SH-SY5Y (cell line): ENCODE data around the gene RAB39A.

Experiments used
- GATA2 ChIP-seq: IDR thresholded peaks from 2 replicates; pipeline ENCODE4 v1.6.1; 2011; ENCODE audit warnings: mild to moderate bottlenecking, low read depth, low read length
- GATA3 ChIP-seq: IDR thresholded peaks from 2 replicates; pipeline ENCODE4 v1.6.1; 2011; ENCODE audit warnings: low read depth, mild to moderate bottlenecking, low read length, moderate library complexity

RAB39A gene, protein sequence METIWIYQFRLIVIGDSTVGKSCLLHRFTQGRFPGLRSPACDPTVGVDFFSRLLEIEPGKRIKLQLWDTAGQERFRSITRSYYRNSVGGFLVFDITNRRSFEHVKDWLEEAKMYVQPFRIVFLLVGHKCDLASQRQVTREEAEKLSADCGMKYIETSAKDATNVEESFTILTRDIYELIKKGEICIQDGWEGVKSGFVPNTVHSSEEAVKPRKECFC

DNA sequence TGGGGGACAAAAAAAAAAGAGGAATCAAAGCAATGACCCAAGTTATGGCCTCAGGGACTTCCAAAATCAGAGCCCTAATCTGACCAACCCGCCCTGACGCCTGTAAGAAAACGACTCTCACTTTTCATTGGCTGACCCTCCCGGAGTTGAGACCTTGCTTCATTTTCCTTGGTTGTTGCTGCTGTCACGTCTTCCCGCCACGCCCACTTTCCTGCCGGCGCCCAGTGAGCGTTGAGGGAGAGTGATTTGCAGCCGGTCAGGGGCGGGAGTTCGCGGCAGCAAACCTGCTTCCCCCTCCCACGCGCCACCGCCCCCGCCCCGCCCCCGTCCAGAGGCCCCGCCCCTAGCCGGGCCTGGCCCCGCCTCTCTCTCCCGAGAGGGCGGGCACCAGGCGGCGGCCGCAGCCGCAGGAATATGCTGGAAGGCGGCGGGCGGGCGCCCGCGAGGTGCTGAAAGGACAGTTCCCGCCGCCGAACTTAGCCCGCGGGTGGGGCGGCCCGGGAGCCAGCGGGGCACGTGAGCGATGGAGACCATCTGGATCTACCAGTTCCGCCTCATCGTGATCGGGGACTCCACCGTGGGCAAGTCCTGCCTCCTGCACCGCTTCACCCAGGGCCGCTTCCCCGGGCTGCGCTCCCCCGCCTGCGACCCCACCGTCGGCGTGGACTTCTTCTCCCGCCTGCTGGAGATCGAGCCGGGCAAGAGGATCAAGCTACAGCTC is at the start of gene RAB39A:
TSS of gene RAB39A (plus strand) at position 403 of the 721 bp plus-strand sequence. CDS start at position 524, 121 bp downstream.
- no peak for TF ChIP-seq GATA3
- peak; percentile 61 for TF ChIP-seq GATA2

DNA sequence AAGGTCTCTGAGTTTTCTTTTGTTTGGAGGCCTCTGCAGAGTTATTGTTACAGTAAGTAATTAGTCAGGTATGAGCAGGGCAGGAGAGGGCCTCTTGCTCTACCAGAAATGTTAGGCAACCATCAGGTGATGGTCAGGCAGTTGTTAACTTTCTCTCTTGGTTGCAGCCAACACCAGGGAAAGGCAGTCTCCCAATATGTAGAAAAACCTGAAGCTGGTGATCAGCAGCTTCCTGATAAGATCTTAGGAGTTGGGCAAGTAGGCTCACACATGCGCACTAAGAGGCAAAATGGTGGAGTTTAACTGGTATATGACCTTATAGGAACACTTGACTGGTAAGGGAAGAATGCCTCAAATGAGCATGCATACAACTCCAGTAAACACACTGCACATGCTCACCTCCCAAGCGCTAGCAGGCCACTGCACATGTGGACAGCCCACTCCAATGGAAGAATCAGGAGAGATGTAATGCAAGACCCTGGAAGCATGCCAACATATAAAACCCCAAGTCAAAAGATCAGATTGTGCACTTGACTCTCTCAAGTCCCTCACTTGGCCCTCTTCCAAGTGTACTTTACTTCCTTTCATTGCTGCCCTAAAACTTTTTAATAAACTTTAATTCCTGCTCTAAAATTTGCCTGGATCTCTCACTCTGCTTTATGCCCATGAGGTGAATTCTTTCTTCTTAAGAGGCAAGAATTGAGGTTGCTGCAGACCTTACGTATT is 46.0 kb upstream of the RAB39A start:
- no peak for TF ChIP-seq GATA3
- TF ChIP-seq GATA2, result no peak

DNA sequence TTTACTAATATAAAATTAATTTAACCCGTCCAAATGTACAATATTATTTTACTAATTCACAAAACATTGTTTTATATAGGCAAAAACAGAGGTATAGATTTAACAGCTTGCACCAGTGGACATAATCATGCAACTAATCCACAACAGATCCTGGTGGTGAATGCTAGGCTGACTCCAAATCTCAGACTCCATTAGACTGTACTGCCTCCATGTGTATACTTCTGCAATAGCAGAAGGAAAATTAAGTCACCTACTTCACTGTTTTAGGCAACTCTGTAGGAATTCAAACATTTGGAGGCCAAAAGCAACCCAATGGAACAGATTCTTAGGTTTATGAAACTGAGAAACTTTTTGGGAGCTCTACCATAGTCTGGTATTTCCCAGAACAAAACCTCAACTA is 30.0 kb upstream of the RAB39A start:
- no peak for TF ChIP-seq GATA3
- no peak for TF ChIP-seq GATA2

DNA sequence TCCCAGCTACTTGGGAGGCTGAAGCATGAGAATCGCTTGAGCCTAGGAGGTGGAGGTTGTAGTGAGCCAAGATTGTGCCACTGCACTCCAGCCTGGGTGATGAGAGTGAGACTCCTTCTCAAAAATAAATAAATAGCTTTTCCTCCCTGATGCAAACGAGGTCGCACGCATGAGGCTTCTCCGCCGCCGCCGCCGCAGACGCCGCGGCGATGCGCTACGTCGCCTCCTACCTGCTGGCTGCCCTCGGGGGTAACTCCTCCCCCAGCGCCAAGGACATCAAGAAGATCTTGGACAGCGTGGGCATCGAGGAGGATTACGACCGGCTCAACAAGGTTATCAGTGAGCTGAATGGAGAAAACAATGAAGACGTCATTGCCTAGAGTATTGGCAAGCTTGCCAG is 20.0 kb upstream of the RAB39A start:
- TF ChIP-seq GATA3 (no peak), GATA2 (no peak)

DNA sequence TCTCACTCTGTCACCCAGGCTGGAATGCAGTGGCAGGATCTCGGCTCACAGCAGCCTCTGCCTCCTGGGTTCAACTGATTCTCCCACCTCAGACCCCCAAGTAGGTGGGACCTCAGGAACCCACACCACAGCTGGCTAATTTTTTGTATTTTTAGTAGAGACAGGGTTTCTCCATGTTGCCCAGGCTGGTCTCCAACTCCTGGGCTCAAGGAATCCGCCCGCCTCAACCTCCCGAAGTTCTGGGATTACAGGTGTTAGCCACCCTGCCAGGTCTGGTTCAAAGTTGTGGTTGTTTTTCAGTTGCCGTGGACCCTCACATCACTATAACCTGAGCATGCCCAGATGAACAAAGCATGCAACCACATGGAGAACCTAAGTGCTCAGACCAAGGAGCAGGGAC is 13.0 kb upstream of the RAB39A start:
- TF ChIP-seq GATA2 (no peak), GATA3 (no peak)

DNA sequence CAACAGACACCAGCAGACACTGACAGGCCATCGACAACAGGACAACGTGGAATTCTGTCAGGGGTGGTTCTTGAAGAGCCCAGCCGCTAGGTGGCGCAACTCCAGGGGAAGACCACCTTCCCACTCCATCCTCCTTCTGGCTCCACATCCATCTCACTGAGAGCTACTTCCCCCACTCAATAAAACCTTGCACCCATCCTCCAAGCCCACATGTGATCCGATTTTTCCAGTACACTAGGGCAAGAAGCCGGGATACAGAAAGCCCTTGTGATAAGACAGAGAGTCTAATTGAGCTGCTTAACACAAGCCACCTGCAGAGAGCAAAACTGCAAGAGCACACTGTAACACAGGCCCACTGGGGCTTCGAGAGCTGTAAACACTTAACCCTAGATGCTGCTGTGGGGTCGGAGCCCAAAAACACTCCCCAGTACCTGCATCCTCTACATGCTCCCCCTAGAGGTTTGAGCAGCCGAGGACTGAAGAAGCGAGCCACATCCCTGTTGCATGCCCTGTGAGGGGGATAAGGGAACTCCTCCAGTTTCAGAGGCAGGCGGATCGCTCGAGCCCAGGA is 11.5 kb upstream of the RAB39A start:
- no peak for TF ChIP-seq GATA3
- no peak for TF ChIP-seq GATA2

DNA sequence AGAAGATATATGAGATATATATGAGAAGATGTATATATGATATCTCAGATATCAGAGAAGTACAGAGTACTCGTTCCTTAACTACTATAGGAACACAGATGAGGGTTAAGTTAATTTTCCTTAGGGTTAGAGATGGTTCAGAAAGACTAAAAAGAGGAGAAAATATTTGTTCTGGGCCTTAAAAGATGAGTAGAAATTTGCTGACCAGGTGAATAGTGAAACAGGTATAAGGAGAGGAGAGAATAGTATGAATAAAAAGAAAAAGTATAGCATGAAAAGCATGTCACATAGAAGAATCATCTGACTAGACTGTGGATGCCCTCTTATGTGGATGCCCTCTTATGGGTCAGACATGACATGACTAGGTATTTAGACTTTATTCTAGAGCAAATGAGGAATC is 6.3 kb upstream of the RAB39A start:
- no peak for TF ChIP-seq GATA3
- no peak for TF ChIP-seq GATA2

DNA sequence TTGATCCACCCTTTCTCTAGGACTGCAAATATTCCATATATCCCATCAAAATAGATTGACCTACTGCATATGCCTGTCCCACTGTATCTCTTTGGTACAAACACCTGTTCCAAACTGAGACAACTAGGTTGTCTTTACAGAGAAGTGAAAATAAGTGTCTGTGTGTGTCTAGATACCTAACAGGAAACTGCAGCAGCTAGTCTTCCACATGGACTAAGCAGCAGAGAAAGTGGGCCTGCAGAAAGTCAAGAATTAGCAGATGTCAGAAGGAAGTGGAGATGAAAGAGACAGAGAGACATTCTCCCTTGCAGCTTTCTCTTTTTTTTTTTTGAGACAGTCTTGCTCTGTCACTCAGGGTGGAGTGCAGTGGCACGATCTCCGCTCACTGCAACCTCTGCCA is 3.9 kb upstream of the RAB39A start:
- no peak for TF ChIP-seq GATA2
- TF ChIP-seq GATA3, result no peak

DNA sequence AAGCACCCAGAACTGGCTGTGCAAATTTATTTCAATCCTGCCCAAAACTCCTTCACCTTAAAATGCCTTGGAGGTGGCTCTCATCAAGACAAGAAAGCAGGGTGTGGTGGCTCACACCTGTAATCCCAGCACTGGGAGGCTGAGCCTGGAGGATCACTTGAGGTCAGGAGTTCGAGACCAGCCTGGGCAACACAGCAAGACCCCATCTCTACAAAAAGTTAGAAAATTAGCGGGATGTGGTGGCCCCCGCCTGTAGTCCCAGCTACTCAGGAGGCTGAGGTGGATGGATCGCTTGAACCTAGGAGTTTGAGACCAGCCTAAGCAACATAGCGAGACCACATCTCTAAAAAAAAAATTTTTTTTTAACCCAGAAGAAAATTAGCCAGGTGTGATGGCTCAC is 689 bp upstream of the RAB39A start:
- TF ChIP-seq GATA2 (no peak), GATA3 (no peak)

DNA sequence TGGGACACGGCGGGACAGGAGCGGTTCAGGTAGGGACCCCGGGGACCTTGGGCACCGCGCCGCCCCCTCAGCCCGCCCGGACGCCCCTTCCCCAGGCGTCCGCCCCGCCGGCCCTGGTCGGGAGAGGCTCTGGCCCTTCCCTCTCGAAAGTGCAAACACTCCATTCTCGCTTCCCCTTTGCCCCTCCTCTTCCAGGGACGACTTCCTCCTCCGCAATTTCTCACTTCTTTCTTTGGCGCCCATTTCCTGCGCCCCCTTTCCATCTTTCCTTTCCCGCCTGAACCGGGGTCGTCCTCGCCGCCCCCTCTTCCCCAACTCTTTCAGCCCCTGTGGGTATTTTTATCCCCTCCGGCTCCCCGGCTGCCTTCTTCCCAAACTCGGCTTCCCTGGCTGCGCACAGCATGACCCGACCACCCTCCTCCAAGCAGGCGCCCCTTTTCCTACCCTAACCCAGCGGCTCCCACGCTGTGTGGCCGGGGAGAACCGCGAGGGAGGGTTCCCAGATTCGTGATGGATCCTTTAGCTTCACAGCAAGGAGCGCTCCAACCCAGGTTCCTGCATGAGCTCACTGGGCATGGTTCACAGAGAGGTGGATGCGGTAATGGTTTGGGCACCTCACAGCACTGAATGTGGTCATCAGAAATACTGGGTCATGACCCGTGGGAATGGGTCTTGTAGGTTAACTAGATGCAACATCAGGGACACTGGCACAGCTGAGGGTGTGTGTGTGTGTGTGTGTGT is 689 bp downstream of the RAB39A start:
- TF ChIP-seq GATA2 (no peak), GATA3 (no peak)

DNA sequence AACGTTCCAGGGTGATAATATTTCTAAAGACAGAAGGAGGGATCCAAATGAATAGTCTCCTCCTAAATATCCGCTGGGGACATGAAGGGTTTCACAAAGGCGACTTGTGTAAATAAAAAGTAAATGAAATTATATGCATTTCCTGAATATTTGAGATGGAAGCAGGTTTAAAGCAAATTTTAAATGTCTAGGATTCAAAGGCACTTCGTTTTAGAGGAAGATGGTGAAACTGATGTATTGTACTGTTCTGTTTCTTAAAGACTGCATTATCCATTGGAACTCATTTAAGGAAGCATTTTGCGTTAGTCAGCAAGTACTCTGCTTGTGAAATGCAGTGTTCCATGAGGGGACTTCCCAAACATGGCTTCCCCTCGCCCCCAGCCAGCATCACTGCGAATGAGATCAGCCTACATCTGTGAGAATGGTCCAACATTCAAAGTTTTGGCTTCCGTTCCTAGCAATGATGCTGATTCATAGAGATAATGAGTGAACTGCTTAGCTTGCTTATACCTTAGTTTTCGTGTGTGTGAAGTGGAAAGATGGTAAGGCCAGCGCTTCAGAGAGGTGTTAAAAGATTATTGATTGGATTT is 1.5 kb downstream of the RAB39A start:
- no peak for TF ChIP-seq GATA3
- TF ChIP-seq GATA2, result no peak

DNA sequence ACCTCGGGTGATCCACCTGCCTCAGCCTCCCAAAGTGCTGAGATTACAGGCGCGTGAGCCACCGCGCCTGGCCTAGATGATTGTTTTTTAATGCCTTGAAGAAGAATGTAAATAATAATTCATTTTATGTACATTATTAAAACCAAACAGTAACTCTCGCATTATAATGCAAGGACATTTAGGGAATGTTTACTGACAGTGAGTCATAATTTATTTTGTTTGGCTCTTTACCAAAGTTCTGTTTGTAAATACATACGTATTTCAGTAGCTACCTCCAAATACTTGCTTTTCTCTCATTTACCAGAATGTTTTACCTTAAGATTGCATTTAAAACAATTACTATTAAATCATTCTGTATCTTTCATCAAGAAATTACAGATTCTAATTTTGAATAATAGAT is 3.0 kb downstream of the RAB39A start:
- no peak for TF ChIP-seq GATA2
- TF ChIP-seq GATA3, result no peak

DNA sequence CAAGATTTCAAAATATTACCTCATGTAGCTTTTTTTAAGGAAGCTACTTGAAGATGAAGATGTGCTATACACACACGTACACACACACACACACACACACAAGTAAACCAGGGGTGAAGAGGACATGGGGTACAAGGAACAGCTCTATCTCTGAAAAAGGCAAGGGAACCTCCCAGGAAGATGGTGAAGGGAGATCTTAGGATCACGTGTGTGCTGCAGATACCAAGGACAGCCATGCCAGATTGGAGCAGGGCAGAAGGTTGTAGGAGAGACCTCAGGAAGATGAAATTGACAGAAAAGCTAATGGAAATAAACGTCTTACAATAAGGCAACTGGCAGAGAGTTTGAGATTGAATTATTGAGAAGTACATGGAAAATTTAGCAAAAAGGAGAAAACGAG is 19.7 kb downstream of the RAB39A start:
- TF ChIP-seq GATA3 (no peak), GATA2 (no peak)
